ENCODE data around the gene KLHL29. TPM values are rescaled to one million over a fixed set of nuclear protein-coding genes. Genes with fewer than 3 reads are reported as not detected.

KLHL29 gene
- total RNA-seq, 1 donor from 2014 or later, result 15.1 TPM

DNA sequence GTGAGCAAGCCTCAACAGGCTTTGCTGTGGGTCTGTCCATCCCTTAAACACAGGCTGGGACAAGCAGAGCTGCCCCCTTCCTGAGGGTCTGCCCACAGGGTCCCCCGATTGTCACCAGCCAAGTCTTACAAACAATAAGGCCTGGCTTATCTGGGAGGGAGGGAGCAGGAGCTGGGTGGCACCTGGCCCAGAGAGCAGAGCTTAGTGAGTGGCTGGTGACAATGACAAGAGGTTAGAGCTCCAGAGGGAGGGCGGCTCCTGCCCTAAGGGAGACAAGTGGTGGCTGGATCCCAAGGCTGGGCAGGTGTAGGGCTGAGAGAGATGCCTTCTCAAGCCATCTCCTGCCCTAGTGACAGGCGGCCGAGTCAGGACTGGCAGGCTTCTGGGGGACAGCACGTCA is 125.5 kb downstream of the KLHL29 start:
- H3K4me3 ChIP-seq, result no peak overlapping the region
- H3K27me3 ChIP-seq, result no peaks in the 10 kb centered on the region
- H3K4me1 ChIP-seq, result peaks cover 20% of the 10 kb centered on the region
- H3K36me3 ChIP-seq, result no peaks in the 10 kb centered on the region
- no peak overlapping the region for H3K27ac ChIP-seq
- peak; percentile 46 for ATAC-seq
- intact Hi-C loops (cut with DNase I), result no loop called here
- TF ChIP-seq, protein P1, sequence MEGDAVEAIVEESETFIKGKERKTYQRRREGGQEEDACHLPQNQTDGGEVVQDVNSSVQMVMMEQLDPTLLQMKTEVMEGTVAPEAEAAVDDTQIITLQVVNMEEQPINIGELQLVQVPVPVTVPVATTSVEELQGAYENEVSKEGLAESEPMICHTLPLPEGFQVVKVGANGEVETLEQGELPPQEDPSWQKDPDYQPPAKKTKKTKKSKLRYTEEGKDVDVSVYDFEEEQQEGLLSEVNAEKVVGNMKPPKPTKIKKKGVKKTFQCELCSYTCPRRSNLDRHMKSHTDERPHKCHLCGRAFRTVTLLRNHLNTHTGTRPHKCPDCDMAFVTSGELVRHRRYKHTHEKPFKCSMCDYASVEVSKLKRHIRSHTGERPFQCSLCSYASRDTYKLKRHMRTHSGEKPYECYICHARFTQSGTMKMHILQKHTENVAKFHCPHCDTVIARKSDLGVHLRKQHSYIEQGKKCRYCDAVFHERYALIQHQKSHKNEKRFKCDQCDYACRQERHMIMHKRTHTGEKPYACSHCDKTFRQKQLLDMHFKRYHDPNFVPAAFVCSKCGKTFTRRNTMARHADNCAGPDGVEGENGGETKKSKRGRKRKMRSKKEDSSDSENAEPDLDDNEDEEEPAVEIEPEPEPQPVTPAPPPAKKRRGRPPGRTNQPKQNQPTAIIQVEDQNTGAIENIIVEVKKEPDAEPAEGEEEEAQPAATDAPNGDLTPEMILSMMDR (IDR thresholded peaks at IDR 0.05), result no peak
- H3K9me3 ChIP-seq, result no peaks in the 10 kb centered on the region
- no peak for DNase-seq

DNA sequence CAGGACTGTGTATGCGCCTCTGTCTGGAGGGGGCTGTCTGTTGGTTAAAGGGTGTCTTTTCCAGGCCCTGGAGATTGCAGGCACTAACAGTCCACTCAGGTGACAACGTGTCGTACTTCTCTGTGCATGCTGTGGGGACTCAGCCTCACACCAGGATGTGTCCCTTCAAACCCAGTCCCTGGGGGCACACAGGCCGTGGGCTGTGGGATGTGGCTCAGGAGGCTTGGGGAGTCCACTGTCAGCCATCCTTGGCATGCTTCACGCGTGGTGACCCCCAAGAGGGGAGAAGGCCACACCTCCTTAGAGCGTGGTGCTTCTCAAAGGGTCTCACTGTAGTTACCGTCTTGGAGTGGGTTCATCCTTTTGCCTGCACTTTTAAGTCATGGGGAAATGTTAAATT is 127.8 kb downstream of the KLHL29 start:
- no peak overlapping the region for H3K27ac ChIP-seq
- no peak for DNase-seq

DNA sequence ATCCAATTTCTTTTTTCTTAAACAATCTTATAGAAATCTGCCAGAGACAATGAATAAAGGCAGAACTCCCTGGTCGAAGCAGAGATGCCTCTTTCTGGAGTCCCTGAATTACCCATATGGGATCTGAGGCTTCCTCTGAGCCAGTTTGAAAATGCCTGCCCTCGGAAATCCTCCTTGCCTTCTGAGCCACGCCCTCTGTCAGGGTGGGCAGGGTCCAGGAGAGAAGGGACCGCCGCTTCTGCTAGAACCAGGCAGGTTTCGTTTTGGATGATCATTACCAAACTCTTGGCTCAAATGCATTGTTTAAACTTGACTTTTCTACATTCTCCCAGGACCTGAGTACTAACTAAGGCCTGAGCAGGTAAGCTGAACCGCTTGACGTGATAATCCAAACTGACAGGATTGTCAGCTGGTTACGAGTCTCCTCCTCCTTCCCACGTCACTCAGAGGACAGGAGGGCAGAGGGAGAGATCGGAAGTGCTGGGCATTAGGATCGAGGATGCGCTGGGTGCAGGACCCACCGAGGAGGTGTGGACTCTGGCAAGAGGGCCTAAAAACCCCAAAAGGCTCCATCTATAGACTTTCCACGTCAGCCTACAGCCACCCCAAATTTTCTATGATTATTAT is 128.4 kb downstream of the KLHL29 start:
- Histone ChIP-seq H3K27me3 (no peaks in the 10 kb centered on the region), H3K36me3 (no peaks in the 10 kb centered on the region), H3K4me1 (no peaks in the 10 kb centered on the region), H3K9me3 (no peaks in the 10 kb centered on the region), H3K4me3 (no peak overlapping the region), H3K27ac (no peak overlapping the region)
- ATAC-seq, result no peak
- DNase-seq, result no peak
- TF ChIP-seq, protein P1 (IDR thresholded peaks at IDR 0.05), result no peak
- intact Hi-C loops (cut with DNase I), result no loop called here

More for the DNA sequence above, 127.8 kb downstream of the KLHL29 start:
- TF ChIP-seq, protein P1 (IDR thresholded peaks at IDR 0.05), result no peak
- no peak for ATAC-seq
- Histone ChIP-seq H3K9me3 (no peaks in the 10 kb centered on the region), H3K4me3 (no peak overlapping the region), H3K36me3 (no peaks in the 10 kb centered on the region), H3K27me3 (no peaks in the 10 kb centered on the region), H3K4me1 (no peaks in the 10 kb centered on the region)
- intact Hi-C loops (cut with DNase I), result no loop called here

DNA sequence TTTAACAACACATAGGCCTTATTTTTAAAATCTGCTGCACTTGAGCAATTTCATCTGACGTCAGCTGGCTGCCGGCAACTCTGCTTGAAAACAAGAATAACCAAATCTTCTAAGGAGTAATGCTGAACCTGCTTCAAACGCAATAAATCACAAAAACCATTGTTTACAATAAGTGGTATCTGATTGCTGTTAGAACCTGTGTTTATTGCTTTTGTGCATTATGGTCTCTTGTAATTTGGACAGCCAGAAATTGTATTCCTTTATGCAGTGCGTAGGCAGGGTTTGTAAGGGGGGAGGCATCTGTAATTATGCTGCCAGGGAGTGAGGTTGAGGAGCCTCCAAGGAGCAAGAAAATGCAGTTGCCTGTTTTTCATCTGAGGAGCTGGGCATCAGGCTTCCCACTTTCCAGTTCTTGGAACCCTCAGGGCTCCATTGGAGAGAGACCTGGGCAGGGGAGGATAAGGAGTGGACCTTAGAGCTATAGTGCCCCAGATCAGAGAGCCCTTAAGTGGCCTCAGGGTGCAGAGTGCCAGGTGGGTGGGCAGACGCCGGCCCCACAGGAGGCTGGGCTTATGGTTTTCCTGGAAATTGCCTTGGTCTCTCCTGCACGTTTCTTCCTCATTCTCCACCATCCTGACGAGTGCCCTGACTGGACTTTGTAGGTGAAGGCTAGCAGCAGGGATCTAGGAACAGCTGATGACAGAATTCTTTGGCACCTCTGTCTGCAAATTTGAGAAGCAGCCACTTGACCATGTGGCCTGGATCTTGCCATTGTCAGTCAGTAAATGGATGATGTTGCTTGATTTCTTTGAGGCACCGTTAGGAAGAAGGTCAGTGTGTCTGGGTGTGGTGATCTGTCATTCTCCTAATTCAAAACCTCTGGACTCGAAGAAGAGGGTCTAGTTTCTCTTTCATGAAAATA is 129.2 kb downstream of the KLHL29 start:
- Histone ChIP-seq H3K36me3 (no peaks in the 10 kb centered on the region), H3K4me1 (no peaks in the 10 kb centered on the region), H3K4me3 (no peak overlapping the region), H3K27ac (no peak overlapping the region), H3K27me3 (no peaks in the 10 kb centered on the region), H3K9me3 (no peaks in the 10 kb centered on the region)
- no peak for DNase-seq
- intact Hi-C loops (cut with DNase I), result no loop called here
- no peak for ATAC-seq
- TF ChIP-seq, protein P1 (IDR thresholded peaks at IDR 0.05), result no peak

DNA sequence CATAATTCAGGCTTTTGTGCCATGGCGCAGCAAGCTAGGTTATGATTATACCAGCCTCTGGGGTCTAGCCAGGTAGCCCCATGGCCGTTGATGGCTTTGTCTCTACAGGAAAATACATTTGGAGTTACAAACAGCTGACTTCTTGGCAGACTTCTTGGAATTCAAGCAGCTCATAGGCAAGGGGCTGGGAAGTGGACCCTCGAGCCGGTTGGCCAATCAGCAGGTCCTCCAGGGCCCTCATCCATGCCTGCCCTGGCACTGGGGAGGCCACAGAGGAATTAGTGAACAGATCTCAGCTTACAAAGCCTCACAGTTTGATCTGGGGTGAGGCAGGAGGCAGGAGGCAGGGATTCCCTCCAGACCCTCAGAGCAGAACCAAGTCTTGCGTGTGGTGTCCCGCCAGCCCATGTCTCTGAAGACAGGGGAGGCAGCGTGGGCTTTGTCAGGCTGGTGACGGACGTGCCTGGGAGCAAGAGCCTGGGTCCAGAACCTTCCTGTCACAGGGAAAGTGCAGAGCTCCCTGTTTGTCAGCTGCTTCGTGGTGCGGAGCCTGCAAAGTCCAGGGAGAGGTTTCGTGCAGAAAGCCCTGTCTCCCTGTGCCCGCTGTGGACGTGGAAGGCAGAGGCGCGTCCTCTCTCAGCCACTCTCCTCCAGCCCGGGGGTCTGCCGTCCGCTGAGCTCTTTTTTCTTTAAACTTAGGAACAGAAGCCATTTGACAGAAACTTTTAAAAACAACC is 131.7 kb downstream of the KLHL29 start:
- no peaks in the 10 kb centered on the region for H3K27me3 ChIP-seq
- intact Hi-C loops (cut with DNase I), result no loop called here
- no peak for ATAC-seq
- no peak for DNase-seq
- H3K9me3 ChIP-seq, result no peaks in the 10 kb centered on the region
- no peaks in the 10 kb centered on the region for H3K4me1 ChIP-seq
- H3K4me3 ChIP-seq, result no peak overlapping the region
- no peaks in the 10 kb centered on the region for H3K36me3 ChIP-seq
- H3K27ac ChIP-seq, result no peak overlapping the region
- TF ChIP-seq, protein P1 (IDR thresholded peaks at IDR 0.05), result no peak

All from upper lobe of right lung (tissue), 1 donor.